ENCODE measurements around the gene G6PC3.
A peak's percentile ranks its signal among the peaks of the same experiment; 100 is the strongest.

Gene G6PC3

DNA sequence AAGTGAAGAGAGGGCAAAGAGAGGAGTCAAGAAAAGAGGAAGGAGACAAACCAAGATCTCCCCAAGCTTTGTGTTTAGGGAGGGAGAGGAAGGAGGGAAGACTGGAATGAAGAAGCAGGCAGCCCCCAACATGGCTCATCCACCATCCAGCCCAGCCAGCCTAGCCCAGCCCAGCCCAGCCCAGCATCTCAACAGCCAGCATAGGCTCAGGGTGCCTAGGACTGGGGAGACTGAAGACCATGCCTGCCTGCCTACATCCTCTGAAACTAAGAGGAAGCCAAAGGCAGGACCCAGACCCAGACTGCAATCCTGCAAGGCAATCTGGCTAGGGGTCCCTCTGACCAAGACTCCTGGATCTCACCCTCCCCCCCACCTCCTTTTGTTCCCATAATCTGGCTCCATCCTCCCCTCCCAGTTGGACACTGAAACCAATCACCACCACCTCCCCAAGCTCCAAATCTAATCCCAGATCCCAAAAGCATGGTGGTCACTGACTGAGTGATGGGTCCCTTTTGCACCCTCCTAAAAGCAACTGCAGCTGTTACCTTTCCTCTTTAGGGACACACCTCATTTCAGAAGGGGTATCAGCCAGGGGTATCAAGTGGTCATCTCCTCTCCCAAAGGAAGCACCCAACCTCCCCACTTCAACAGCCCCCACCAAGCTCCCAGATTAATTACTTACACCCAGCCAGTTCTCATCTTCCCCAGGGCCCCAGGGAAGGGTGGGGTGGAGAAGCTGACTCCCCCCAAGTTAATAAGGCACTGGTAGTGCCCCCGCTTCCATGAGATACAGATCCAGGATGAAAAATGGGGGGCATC lies 51.7 kb downstream of the G6PC3 start:
- DNase-seq (ENCODE audit: low read depth in 3 of 3): no peak

DNA sequence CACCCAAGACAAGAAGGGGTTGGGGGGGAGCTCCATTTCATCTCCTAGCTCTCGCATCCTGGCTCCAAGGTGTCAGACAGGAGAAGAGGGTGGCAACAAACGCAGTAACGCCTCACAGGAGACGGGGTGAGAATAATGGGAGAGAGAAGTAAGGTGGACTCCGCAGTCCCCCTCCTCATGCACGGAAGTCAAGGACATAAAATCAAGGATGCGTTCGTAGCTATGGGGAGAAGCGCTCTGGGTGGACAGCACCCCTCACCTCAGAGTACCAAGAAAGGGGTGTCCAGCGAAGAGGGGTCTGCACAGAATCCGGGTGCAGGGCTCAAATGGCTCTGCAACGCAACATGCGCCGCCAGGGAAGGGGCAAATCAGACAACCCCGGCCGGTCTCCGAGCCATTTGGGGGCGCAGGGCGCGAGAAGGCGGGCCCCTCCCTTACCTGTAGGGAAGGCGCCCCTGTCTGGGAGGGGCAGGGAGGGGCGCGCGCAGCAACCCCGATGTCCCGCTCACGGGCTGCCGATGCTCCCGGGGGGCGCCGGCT lies 52.4 kb downstream of the G6PC3 start:
- no peak for DNase-seq (ENCODE audit: low read depth in 3 of 3)

GRCh38 chr17:44123356-44124117 lies 53.0 kb downstream of the G6PC3 start, which contains the start of gene HDAC5:
Gene HDAC5 (minus strand): TSS chr17:44123641. CDS start chr17:44117515, 6,126 bp downstream.
- DNase-seq (ENCODE audit: low read depth in 3 of 3): peak; percentile 92 to 93 (median 92)

DNA sequence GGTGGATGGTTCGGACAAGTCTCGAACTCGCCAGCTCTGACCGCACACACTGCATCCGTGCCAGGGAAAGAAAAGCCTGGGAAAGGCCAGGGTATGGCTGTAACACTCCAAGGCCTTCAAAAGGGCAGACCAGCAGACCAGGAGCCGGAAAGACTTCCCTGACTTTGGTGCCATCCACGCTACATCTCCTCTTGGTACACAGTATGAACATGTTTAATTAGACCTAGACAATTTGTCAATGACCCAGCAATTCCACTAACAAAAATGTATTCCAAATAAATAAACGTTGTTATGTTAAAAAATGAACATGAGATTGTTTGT lies 53.5 kb downstream of the G6PC3 start:
- no peak for DNase-seq (ENCODE audit: low read depth in 3 of 3)

All from stimulated activated CD4-positive, alpha-beta T cell treated with anti-CD3 and anti-CD28 coated beads, TNF-alpha, amount 100 ng/mL, for 4 hours (primary cell).